Mononuclear cell (primary cell): ENCODE data around the gene CHMP6. TPM values are rescaled to one million over a fixed set of nuclear protein-coding genes. Genes with fewer than 3 reads are reported as not detected.

Experiments used
- H3K27me3 ChIP-seq: 2 replicates; pipeline ENCODE4 v1.6.0; 2011; ENCODE audit warnings: low read length, control low read depth; ENCODE audit not compliant: insufficient read depth
- H3K4me1 ChIP-seq: 2 replicates; pipeline ENCODE4 v1.5.1; 2011; ENCODE audit warnings: mild to moderate bottlenecking, low read length, control low read depth; ENCODE audit not compliant: insufficient read depth
- H3K4me3 ChIP-seq: 2 replicates; pipeline ENCODE4 v1.5.1; 2011; ENCODE audit warnings: mild to moderate bottlenecking, low read length, moderate library complexity
- H3K9me3 ChIP-seq: 2 replicates; pipeline ENCODE4 v1.5.1; 2011; ENCODE audit warnings: low read depth, mild to moderate bottlenecking, control low read depth, low read length
- total RNA-seq: library from RNA; depleted of rRNA; stranded (reverse); fragments of >200 nt; gene quantifications from one replicate; pipeline ENCODE4 v1.2.3, GENCODE V29; 2012

Gene CHMP6
- total RNA-seq, 1 donor = 14.4 TPM

GRCh38 chr17:80992948-80993624 lies 1.4 kb downstream of the CHMP6 start:
- Histone ChIP-seq H3K4me3 (no peak overlapping the region), H3K4me1 (peaks cover 33% of the 10 kb centered on the region), H3K27me3 (no peaks in the 10 kb centered on the region), H3K9me3 (no peaks in the 10 kb centered on the region)

GRCh38 chr17:80995131-80995530 lies 3.5 kb downstream of the CHMP6 start:
- Histone ChIP-seq H3K27me3 (no peaks in the 10 kb centered on the region), H3K4me1 (peaks cover 24% of the 10 kb centered on the region), H3K4me3 (no peak overlapping the region), H3K9me3 (no peaks in the 10 kb centered on the region)

- Histone ChIP-seq H3K9me3 (no peaks in the 10 kb centered on the region), H3K27me3 (no peaks in the 10 kb centered on the region), H3K4me1 (peaks cover 16% of the 10 kb centered on the region), H3K4me3 (no peak overlapping the region)
These were observed 5.0 kb downstream of the CHMP6 start for GRCh38 chr17:80996422-80997305.

GRCh38 chr17:80997424-80998117 lies 5.9 kb downstream of the CHMP6 start:
- no peaks in the 10 kb centered on the region for H3K27me3 ChIP-seq
- H3K4me3 ChIP-seq = no peak overlapping the region
- H3K4me1 ChIP-seq = peaks cover 12% of the 10 kb centered on the region
- H3K9me3 ChIP-seq = no peaks in the 10 kb centered on the region

GRCh38 chr17:80998118-80998747 lies 6.6 kb downstream of the CHMP6 start:
- no peak overlapping the region for H3K4me3 ChIP-seq
- no peaks in the 10 kb centered on the region for H3K27me3 ChIP-seq
- H3K4me1 ChIP-seq = peaks cover 5% of the 10 kb centered on the region
- no peaks in the 10 kb centered on the region for H3K9me3 ChIP-seq

- H3K4me1 ChIP-seq = peaks cover 3% of the 10 kb centered on the region
- no peak overlapping the region for H3K4me3 ChIP-seq
- H3K27me3 ChIP-seq = peaks cover 3% of the 10 kb centered on the region
- no peaks in the 10 kb centered on the region for H3K9me3 ChIP-seq
These were observed 7.3 kb downstream of the CHMP6 start for GRCh38 chr17:80998748-80999535.

- no peak overlapping the region for H3K4me3 ChIP-seq
- H3K9me3 ChIP-seq = no peaks in the 10 kb centered on the region
- peaks cover 9% of the 10 kb centered on the region for H3K4me1 ChIP-seq
- peaks cover 7% of the 10 kb centered on the region for H3K27me3 ChIP-seq
These were observed 8.1 kb downstream of the CHMP6 start for GRCh38 chr17:80999536-81000333.

GRCh38 chr17:81000334-81000630 lies 8.6 kb downstream of the CHMP6 start:
- peaks cover 10% of the 10 kb centered on the region for H3K4me1 ChIP-seq
- H3K9me3 ChIP-seq = no peaks in the 10 kb centered on the region
- H3K4me3 ChIP-seq = no peak overlapping the region
- H3K27me3 ChIP-seq = peaks cover 10% of the 10 kb centered on the region

- no peaks in the 10 kb centered on the region for H3K9me3 ChIP-seq
- H3K4me1 ChIP-seq = peaks cover 10% of the 10 kb centered on the region
- no peak overlapping the region for H3K4me3 ChIP-seq
- H3K27me3 ChIP-seq = peaks cover 11% of the 10 kb centered on the region
These were observed 9.2 kb downstream of the CHMP6 start for GRCh38 chr17:81000631-81001357.

GRCh38 chr17:81002013-81002384 lies 10.4 kb downstream of the CHMP6 start:
- peaks cover 15% of the 10 kb centered on the region for H3K27me3 ChIP-seq
- H3K9me3 ChIP-seq = no peaks in the 10 kb centered on the region
- H3K4me3 ChIP-seq = no peak overlapping the region
- H3K4me1 ChIP-seq = peaks cover 10% of the 10 kb centered on the region

GRCh38 chr17:81002409-81003361 lies 11.0 kb downstream of the CHMP6 start:
- H3K27me3 ChIP-seq = peaks cover 15% of the 10 kb centered on the region
- peaks cover 10% of the 10 kb centered on the region for H3K4me1 ChIP-seq
- no peak overlapping the region for H3K4me3 ChIP-seq
- H3K9me3 ChIP-seq = no peaks in the 10 kb centered on the region

GRCh38 chr17:81003711-81004475 lies 12.3 kb downstream of the CHMP6 start:
- Histone ChIP-seq H3K4me3 (no peak overlapping the region), H3K4me1 (peaks cover 12% of the 10 kb centered on the region), H3K27me3 (peaks cover 15% of the 10 kb centered on the region), H3K9me3 (no peaks in the 10 kb centered on the region)
